B cell (primary cell): Measurements from ENCODE around the gene ZSCAN12. TPM values are rescaled to one million over a fixed set of nuclear protein-coding genes. Genes with fewer than 3 reads are reported as not detected.

Source experiments
- ATAC-seq: fragments of 200-7000 bp; cut with Tn5 transposase; one replicate; pipeline ENCODE4 v1.10.0; 2021; ENCODE audit warnings: low read depth, mild to moderate bottlenecking, moderate number of reproducible peaks, moderate library complexity
- CTCF ChIA-PET: fragments of 350-600 bp; sonication (Branson Sonifier 250); formaldehyde crosslinking; loops from one replicate; lab custom pipeline; 2021; ENCODE audit warnings: antibody characterized with exemption, inconsistent platforms; lab: Charles Lee
- POLR2A ChIA-PET: fragments of 350-600 bp; sonication (Branson Sonifier 250); formaldehyde crosslinking; loops from one replicate; lab custom pipeline; 2021; ENCODE audit warnings: antibody characterized with exemption; lab: Charles Lee
- DNase-seq: peaks from one replicate; pipeline ENCODE4 v3.0.0; 2013
- H2AFZ ChIP-seq: 2 replicates; pipeline ENCODE4 v1.6.1; 2012; ENCODE audit warnings: mild to moderate bottlenecking, low read depth, low read length; ENCODE audit not compliant: insufficient read depth, poor library complexity, severe bottlenecking
- H3K27ac ChIP-seq, 2 donors: 1 replicate in 1 of 2; 2 replicates in 1 of 2; pipeline ENCODE4 v1.5.1; 2012 to 2013; ENCODE audit warnings: low read length in 2 of 2, mild to moderate bottlenecking in 2 of 2, moderate library complexity in 1 of 2
- H3K27me3 ChIP-seq, 4 experiments: fragments of 200-600 bp in 1 of 4; sonication (generic) in 1 of 4; replicated peaks in 1 of 4; 1 replicate in 2 of 4; 2 replicates in 2 of 4; pipeline versions ENCODE4 v1.6.1 to v1.7.0; 2013 to 2016; ENCODE audit warnings: low read length in 3 of 4, mild to moderate bottlenecking in 2 of 4, mixed read lengths in 1 of 4, moderate library complexity in 1 of 4; ENCODE audit not compliant: insufficient read depth in 4 of 4, control insufficient read depth in 3 of 4; ENCODE audit errors: control extremely low read depth in 1 of 4
- H3K36me3 ChIP-seq, 2 experiments: replicated peaks in 1 of 2; 1 replicate in 1 of 2; 2 replicates in 1 of 2; pipeline versions ENCODE4 v1.6.1 to v1.7.1; 2013; ENCODE audit warnings: low read length in 1 of 2; ENCODE audit not compliant: insufficient read depth in 2 of 2, control insufficient read depth in 1 of 2; ENCODE audit errors: control extremely low read depth in 1 of 2, extremely low read depth in 1 of 2
- H3K4me1 ChIP-seq, 2 donors: fragments of 200-600 bp in 1 of 2; sonication (generic) in 1 of 2; 1 replicate in 1 of 2; 2 replicates in 1 of 2; pipeline versions ENCODE4 v1.5.1 to v1.6.1; 2013 to 2017; ENCODE audit warnings: low read length in 2 of 2; ENCODE audit not compliant: control insufficient read depth in 2 of 2, insufficient read depth in 2 of 2
- H3K4me2 ChIP-seq: replicated peaks from 2 replicates; pipeline ENCODE3; 2012; ENCODE audit warnings: mild to moderate bottlenecking, low read depth, low read length; ENCODE audit not compliant: poor library complexity, severe bottlenecking
- H3K4me3 ChIP-seq, 5 experiments: fragments of 200-600 bp in 1 of 5; sonication (generic) in 1 of 5; 1 replicate in 3 of 5; 2 replicates in 2 of 5; pipeline versions ENCODE4 v1.5.1 to v1.7.0; 2011 to 2016; ENCODE audit warnings: low read length in 4 of 5, mild to moderate bottlenecking in 4 of 5, low read depth in 2 of 5, control low read depth in 1 of 5, moderate library complexity in 1 of 5; ENCODE audit not compliant: insufficient read depth in 1 of 5; ENCODE audit errors: control extremely low read depth in 1 of 5, extremely low read depth in 1 of 5
- H3K79me2 ChIP-seq: fragments of 200-600 bp; sonication (generic); one replicate; pipeline ENCODE4 v1.6.0; 2016; ENCODE audit warnings: low read length; ENCODE audit not compliant: control insufficient read depth, insufficient read depth
- H3K9ac ChIP-seq: fragments of 200-600 bp; sonication (generic); 2 replicates; pipeline ENCODE4 v1.6.1; 2017; ENCODE audit warnings: mild to moderate bottlenecking, low read length, moderate library complexity
- H3K9me3 ChIP-seq, 3 donors: one replicate each; pipeline versions ENCODE4 v1.6.1 to v1.7.1; 2013; ENCODE audit warnings: low read length in 2 of 3; ENCODE audit not compliant: control insufficient read depth in 2 of 3, insufficient read depth in 1 of 3; ENCODE audit errors: control extremely low read depth in 1 of 3
- H4K20me1 ChIP-seq: 2 replicates; pipeline ENCODE4 v1.6.0; 2012; ENCODE audit warnings: mild to moderate bottlenecking, low read length; ENCODE audit not compliant: insufficient read depth, control insufficient read depth, poor library complexity, severe bottlenecking
- H3K27ac Mint-ChIP-seq: one replicate; pipeline ENCODE4 v1.8.0; 2021; ENCODE audit warnings: mixed read lengths
- H3K27me3 Mint-ChIP-seq: one replicate; pipeline ENCODE4 v1.8.0; 2021; ENCODE audit warnings: mixed read lengths
- H3K4me1 Mint-ChIP-seq: one replicate; pipeline ENCODE4 v1.8.0; 2021; ENCODE audit warnings: mixed read lengths
- H3K4me3 Mint-ChIP-seq: one replicate; pipeline ENCODE4 v1.8.0; 2021; ENCODE audit warnings: mixed read lengths
- H3K9me3 Mint-ChIP-seq: one replicate; pipeline ENCODE4 v1.8.0; 2022; ENCODE audit warnings: mixed read lengths; ENCODE audit not compliant: insufficient read depth
- EZH2 ChIP-seq: IDR thresholded peaks from 2 replicates; pipeline ENCODE4 v1.6.1; 2012; ENCODE audit warnings: borderline replicate concordance, low read depth, mild to moderate bottlenecking, moderate library complexity, low read length; ENCODE audit not compliant: insufficient read depth, poor library complexity, severe bottlenecking
- WGBS: methylation state at CpG from one replicate; pipeline ENCODE4 v1.1.5; 2013; ENCODE audit warnings: missing lambda C conversion rate; ENCODE audit not compliant: insufficient coverage; 5-methylcytosine and 5-hydroxymethylcytosine counted together
- intact Hi-C: fragments of 100-400 bp; cut with micrococcal nuclease; formaldehyde crosslinking; loops from one replicate; pipeline ENCODE4 v1.10.0; 2022
- polyA plus RNA-seq: library from polyadenylated mRNA; depleted of rRNA; stranded (reverse); fragments of >200 nt; gene quantifications from 2 replicates; pipeline ENCODE4 v1.2.3, GENCODE V29; 2012
- total RNA-seq, 2 donors: library from RNA; stranded (reverse); fragments of 120-200 nt in 1 of 2; gene quantifications; 1 replicate in 1 of 2; 2 replicates in 1 of 2; pipeline versions ENCODE4 v1.2.3 to v1.2.4, GENCODE V29; 2013 to 2022
- TF ChIP-seq, protein P1 (sequence below): fragments of 200-600 bp; IDR thresholded peaks from one replicate; pipeline ENCODE4 v1.8.0; 2022; ENCODE audit warnings: antibody characterized with exemption, mild to moderate bottlenecking

The ZSCAN12 gene
- total and polyA plus RNA-seq, 2 donors (not counting 1 experiment from before 2014, with no cell fraction given), result 3.5 to 14.8 TPM

DNA sequence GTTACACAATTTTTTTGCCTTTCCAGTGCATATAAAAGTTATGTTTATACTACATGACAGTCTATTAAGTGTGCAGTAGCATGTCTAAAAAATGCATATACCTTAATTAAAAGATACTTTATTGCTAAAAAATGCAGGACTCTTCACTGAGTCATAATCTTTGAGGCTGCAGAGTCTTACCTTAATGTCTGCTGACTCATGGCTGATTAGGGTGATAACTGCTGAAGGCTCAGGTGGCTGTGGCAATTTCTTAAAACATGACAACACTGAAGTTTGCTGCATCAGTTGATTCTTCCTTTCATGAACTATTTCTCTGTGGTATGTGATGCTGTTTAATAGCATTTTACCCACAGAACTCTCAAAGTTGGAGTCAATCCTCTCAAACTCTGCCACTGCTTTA, 24.6 kb upstream of the ZSCAN12 start:
- Histone ChIP-seq H3K79me2 (no peaks in the 10 kb centered on the region), H3K4me1 (no peaks in the 10 kb centered on the region), H3K9me3 (no peaks in the 10 kb centered on the region), H4K20me1 (no peaks in the 10 kb centered on the region), H3K27me3 (peaks cover 0 to 6% (median 0%) of the 10 kb centered on the region in 4 experiments), H3K9ac (no peak overlapping the region), H3K4me2 (no peak overlapping the region), H3K27ac (no peak overlapping the region), H2AFZ (no peak overlapping the region), H3K36me3 (no peaks in the 10 kb centered on the region), H3K4me3 (no peak overlapping the region)
- no peak for TF ChIP-seq EZH2
- TF ChIP-seq, protein P1, sequence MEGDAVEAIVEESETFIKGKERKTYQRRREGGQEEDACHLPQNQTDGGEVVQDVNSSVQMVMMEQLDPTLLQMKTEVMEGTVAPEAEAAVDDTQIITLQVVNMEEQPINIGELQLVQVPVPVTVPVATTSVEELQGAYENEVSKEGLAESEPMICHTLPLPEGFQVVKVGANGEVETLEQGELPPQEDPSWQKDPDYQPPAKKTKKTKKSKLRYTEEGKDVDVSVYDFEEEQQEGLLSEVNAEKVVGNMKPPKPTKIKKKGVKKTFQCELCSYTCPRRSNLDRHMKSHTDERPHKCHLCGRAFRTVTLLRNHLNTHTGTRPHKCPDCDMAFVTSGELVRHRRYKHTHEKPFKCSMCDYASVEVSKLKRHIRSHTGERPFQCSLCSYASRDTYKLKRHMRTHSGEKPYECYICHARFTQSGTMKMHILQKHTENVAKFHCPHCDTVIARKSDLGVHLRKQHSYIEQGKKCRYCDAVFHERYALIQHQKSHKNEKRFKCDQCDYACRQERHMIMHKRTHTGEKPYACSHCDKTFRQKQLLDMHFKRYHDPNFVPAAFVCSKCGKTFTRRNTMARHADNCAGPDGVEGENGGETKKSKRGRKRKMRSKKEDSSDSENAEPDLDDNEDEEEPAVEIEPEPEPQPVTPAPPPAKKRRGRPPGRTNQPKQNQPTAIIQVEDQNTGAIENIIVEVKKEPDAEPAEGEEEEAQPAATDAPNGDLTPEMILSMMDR, result no peak
- POLR2A ChIA-PET, result no interaction called here
- no peaks in the 10 kb centered on the region for H3K4me1 Mint-ChIP-seq
- no peak overlapping the region for H3K27ac Mint-ChIP-seq
- H3K4me3 Mint-ChIP-seq, result no peak overlapping the region
- intact Hi-C loops, result no loop called here
- no peak for ATAC-seq
- CTCF ChIA-PET, result no interaction called here
- peaks cover 31% of the 10 kb centered on the region for H3K27me3 Mint-ChIP-seq
- no peak for DNase-seq
- H3K9me3 Mint-ChIP-seq, result peaks cover 2% of the 10 kb centered on the region

DNA sequence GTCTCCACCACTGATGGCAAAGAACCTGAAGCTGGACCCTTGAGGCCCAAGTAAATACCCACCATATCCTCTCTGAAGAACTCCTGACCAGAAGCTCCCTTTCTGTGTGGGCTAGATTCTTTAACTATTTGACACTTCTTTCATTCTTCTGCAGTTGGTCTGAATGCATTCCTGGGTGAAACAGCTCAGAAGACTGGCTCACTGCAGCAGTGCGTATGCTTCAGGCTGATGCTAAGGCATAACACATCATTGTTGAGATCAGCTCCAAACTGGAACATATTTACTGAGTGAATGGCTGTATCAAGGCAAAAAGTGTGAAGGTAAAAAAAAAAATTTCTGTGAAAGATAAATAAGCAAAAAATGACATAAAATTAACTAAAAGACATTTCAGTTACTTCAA, 24.0 kb upstream of the ZSCAN12 start:
- Histone ChIP-seq H3K27me3 (peaks cover 0 to 6% (median 0%) of the 10 kb centered on the region in 4 experiments), H3K4me2 (no peak overlapping the region), H4K20me1 (no peaks in the 10 kb centered on the region), H3K4me1 (no peaks in the 10 kb centered on the region), H3K9ac (no peak overlapping the region), H3K79me2 (no peaks in the 10 kb centered on the region), H3K36me3 (no peaks in the 10 kb centered on the region), H3K4me3 (no peak overlapping the region), H3K27ac (no peak overlapping the region), H3K9me3 (no peaks in the 10 kb centered on the region), H2AFZ (no peak overlapping the region)
- H3K27ac Mint-ChIP-seq, result no peak overlapping the region
- no CpG with 5 or more reads among the region's 1 CpG for WGBS
- H3K4me3 Mint-ChIP-seq, result no peak overlapping the region
- no peak for ATAC-seq
- DNase-seq, result no peak
- H3K9me3 Mint-ChIP-seq, result peaks cover 2% of the 10 kb centered on the region
- H3K27me3 Mint-ChIP-seq, result peaks cover 31% of the 10 kb centered on the region
- POLR2A ChIA-PET, result no interaction called here
- H3K4me1 Mint-ChIP-seq, result no peaks in the 10 kb centered on the region
- intact Hi-C loops, result no loop called here
- no peak for TF ChIP-seq EZH2
- TF ChIP-seq, protein P1, result no peak
- CTCF ChIA-PET, result no interaction called here
